MCF 10A (cell line): ENCODE results near the gene CHDH. TPM values are rescaled to one million over a fixed set of nuclear protein-coding genes. Genes with fewer than 3 reads are reported as not detected.

Experiments used
- BruUV-seq: library from RNA; stranded (reverse); fragments of 400-500 nt; replicated peaks from 2 replicates; lab custom pipeline; 2021; lab: Mats Ljungman, UMichigan
- CTCF ChIA-PET: fragments of 300-600 bp; sonication (Branson Sonifier 250); formaldehyde crosslinking; extraction: SDS; loops from one replicate; lab custom pipeline; 2021; ENCODE audit warnings: antibody characterized with exemption, inconsistent platforms; lab: Yijun Ruan, JAX
- POLR2A ChIA-PET: fragments of 300-600, 350-650 bp; sonication (Branson Sonifier 250); formaldehyde crosslinking; extraction: SDS; loops from one replicate; lab custom pipeline; 2020; ENCODE audit warnings: antibody characterized with exemption, inconsistent platforms; lab: Yijun Ruan, JAX
- DNase-seq: peaks from one replicate; pipeline ENCODE4 v3.0.0-alpha.2; 2018; ENCODE audit not compliant: unreplicated experiment
- H3K27ac Mint-ChIP-seq: one replicate; pipeline ENCODE4 v1.8.0; 2022; ENCODE audit warnings: mild to moderate bottlenecking, low read depth, mixed read lengths; ENCODE audit not compliant: unreplicated experiment
- H3K27me3 Mint-ChIP-seq: one replicate; pipeline ENCODE4 v1.8.0; 2022; ENCODE audit warnings: mixed read lengths; ENCODE audit not compliant: insufficient read depth, unreplicated experiment
- H3K36me3 Mint-ChIP-seq: one replicate; pipeline ENCODE4 v1.8.0; 2022; ENCODE audit warnings: mild to moderate bottlenecking, moderate library complexity, mixed read lengths; ENCODE audit not compliant: insufficient read depth, unreplicated experiment
- H3K4me1 Mint-ChIP-seq: one replicate; pipeline ENCODE4 v1.8.0; 2022; ENCODE audit warnings: mixed read lengths; ENCODE audit not compliant: insufficient read depth, unreplicated experiment
- H3K4me3 Mint-ChIP-seq: one replicate; pipeline ENCODE4 v1.8.0; 2022; ENCODE audit warnings: mild to moderate bottlenecking, moderate library complexity, mixed read lengths; ENCODE audit not compliant: unreplicated experiment
- H3K9me3 Mint-ChIP-seq: one replicate; pipeline ENCODE4 v1.8.0; 2022; ENCODE audit warnings: mixed read lengths; ENCODE audit not compliant: unreplicated experiment
- intact Hi-C: fragments of 100-400 bp; cut with micrococcal nuclease; formaldehyde crosslinking; loops from 2 replicates; pipeline ENCODE4 v1.14.1; 2022
- total RNA-seq: library from RNA; stranded (reverse); gene quantifications from 2 replicates; pipeline ENCODE4 v1.2.3, GENCODE V29; 2022
- TF ChIP-seq, protein P1 (sequence below): fragments of 200-600 bp; IDR thresholded peaks from one replicate; pipeline ENCODE4 v1.8.0; 2022; ENCODE audit warnings: antibody characterized with exemption, mild to moderate bottlenecking; ENCODE audit not compliant: unreplicated experiment

Gene CHDH
- total RNA-seq, 1 experiment from 2014 or later = 0.49 TPM

DNA sequence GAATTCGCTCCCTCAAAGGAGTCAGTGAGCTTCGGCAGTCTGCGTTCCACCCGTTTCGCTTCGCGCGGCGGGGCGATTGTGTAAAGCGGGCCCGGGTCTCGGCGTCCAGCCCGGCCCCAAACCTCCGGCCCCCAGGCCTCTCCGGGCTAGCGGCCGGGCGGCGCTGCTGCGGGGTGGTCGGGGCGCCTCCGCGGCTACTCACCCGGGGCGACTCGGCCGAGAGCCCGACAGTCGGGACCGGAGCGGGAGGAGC, 412 bp downstream of the CHDH start:
- POLR2A ChIA-PET = interaction anchor here (0.8 kb wide), 1 partner anchor 46 kb away, joined by 4 read pairs; the partner anchor contains the start of gene SELENOK
- no peak for DNase-seq
- no peak overlapping the region for H3K27ac Mint-ChIP-seq
- H3K9me3 Mint-ChIP-seq = no peaks in the 10 kb centered on the region
- no peaks in the 10 kb centered on the region for H3K27me3 Mint-ChIP-seq
- H3K36me3 Mint-ChIP-seq = no peaks in the 10 kb centered on the region
- TF ChIP-seq, protein P1, sequence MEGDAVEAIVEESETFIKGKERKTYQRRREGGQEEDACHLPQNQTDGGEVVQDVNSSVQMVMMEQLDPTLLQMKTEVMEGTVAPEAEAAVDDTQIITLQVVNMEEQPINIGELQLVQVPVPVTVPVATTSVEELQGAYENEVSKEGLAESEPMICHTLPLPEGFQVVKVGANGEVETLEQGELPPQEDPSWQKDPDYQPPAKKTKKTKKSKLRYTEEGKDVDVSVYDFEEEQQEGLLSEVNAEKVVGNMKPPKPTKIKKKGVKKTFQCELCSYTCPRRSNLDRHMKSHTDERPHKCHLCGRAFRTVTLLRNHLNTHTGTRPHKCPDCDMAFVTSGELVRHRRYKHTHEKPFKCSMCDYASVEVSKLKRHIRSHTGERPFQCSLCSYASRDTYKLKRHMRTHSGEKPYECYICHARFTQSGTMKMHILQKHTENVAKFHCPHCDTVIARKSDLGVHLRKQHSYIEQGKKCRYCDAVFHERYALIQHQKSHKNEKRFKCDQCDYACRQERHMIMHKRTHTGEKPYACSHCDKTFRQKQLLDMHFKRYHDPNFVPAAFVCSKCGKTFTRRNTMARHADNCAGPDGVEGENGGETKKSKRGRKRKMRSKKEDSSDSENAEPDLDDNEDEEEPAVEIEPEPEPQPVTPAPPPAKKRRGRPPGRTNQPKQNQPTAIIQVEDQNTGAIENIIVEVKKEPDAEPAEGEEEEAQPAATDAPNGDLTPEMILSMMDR = no peak
- intact Hi-C loops = no loop called here
- no peaks in the 10 kb centered on the region for H3K4me1 Mint-ChIP-seq
- BruUV-seq = no TSS peak
- peak overlapping the region; percentile 61 for H3K4me3 Mint-ChIP-seq
- CTCF ChIA-PET = interaction anchor here (0.5 to 1.0 kb wide), 4 partner anchors 20 to 530 kb away, joined by 3 to 6 read pairs (median 4); no protein-coding TSS in a partner anchor

DNA sequence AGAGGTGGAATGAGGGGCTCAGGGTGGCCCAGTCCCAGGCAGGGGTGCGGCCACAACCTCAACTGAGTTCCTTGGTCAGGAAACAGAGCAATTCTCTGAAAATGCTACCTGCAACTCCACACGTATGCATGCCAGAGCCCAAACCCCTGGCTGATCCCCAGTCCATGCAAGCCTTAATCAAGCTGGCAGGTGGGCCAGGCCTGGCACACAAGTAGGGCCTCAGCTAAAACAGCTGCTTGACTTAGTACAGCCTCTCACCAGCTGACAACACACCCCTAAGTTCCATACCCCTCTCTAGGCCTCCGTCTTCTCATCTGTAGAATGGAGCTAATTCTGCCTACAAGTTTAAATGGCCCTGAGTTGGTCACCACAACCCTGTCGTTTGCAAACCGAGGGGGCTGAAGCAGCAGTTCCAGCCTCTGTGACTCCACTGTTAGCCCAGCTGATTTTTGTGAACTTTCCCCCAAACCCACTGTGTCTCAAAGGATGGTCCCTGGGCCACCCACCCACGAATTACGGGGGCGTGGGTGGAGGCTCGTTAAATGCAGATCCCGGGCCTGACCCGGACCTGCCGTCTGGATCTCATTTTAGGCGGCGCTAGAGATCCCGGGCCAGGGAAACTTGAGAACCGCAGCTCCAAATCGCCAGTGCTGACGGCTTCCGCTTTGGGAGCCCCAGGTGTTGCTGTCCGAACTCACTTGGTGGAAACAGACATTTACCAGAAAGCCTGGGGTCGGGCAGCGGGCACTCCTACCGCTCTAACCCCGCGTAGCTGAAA, 927 bp downstream of the CHDH start:
- CTCF ChIA-PET = interaction anchor here (0.5 to 1.0 kb wide), 5 partner anchors 8 to 529 kb away, joined by 3 to 6 read pairs (median 4); no protein-coding TSS in a partner anchor
- BruUV-seq = no TSS peak

DNA sequence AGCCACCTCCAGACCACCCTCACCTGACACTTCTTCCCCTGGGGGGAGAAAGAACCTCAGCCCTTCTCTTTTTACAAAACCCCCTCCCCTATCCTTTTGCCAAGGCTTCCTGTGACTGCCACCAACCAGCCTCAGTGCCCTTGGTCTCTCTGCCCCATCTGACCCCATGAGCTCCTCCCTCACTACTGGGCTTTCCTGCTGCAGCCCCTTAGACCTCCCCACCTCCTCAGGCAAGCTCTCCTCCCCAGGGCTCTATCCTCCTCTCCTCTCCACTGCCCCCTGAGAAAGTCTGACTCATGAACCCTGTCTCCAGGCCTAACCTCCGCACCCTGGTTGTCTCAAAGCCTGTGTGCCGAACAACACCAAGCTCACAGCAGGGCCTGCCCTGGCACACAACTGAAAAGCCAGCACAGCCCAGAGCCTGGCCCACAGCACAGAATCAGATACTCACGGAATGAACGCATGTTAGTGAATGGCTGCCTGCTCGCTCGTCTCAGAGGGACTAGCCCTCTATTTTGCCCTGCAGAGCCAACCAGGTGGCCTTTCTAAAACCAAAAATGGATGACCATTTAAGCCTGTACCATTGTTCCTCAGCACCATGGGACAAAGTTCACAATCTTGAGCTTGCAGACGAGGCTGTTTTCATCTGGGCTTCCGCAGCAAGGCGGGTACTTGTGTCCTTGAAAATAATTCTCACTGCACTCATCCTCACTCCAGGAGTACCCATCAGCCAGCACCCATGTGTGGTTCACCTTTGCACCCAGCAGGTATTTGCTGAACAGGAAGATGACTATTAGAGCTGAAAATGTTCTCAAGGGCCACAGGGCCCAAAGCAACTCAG, 1.7 kb downstream of the CHDH start:
- intact Hi-C loops = no loop called here
- no peaks in the 10 kb centered on the region for H3K27me3 Mint-ChIP-seq
- H3K36me3 Mint-ChIP-seq = no peaks in the 10 kb centered on the region
- H3K27ac Mint-ChIP-seq = no peak overlapping the region
- no TSS peak for BruUV-seq
- no peak overlapping the region for H3K4me3 Mint-ChIP-seq
- H3K4me1 Mint-ChIP-seq = no peaks in the 10 kb centered on the region
- CTCF ChIA-PET = no interaction called here
- POLR2A ChIA-PET = no interaction called here
- no peaks in the 10 kb centered on the region for H3K9me3 Mint-ChIP-seq
- TF ChIP-seq, protein P1 = no peak
- DNase-seq = no peak

More for the DNA sequence above, 927 bp downstream of the CHDH start:
- peak; percentile 47 for DNase-seq
- intact Hi-C loops = no loop called here
- H3K27me3 Mint-ChIP-seq = no peaks in the 10 kb centered on the region
- H3K4me1 Mint-ChIP-seq = no peaks in the 10 kb centered on the region
- POLR2A ChIA-PET = interaction anchor here (0.8 kb wide), 1 partner anchor 46 kb away, joined by 4 read pairs; the partner anchor contains the start of gene SELENOK
- no peaks in the 10 kb centered on the region for H3K36me3 Mint-ChIP-seq
- no peaks in the 10 kb centered on the region for H3K9me3 Mint-ChIP-seq
- peak overlapping the region; percentile 61 for H3K4me3 Mint-ChIP-seq
- no peak overlapping the region for H3K27ac Mint-ChIP-seq
- TF ChIP-seq, protein P1 = no peak
